Measurements from ENCODE around the gene RNLS. TPM values are rescaled to one million over a fixed set of nuclear protein-coding genes. Genes with fewer than 3 reads are reported as not detected.
"Not testable (repeated sequence)": the region's sequence is repeated elsewhere in the genome, so short reads cannot be mapped to it uniquely, and the experiment has no call there.

RNLS gene
- polyA plus RNA-seq, 2 of the 4 experiments (the other 2 are of a cell fraction): 11.7 to 16.8 TPM

- FAIRE-seq (no peak), ATAC-seq (no peak), DNase-seq (ENCODE audit: low read depth in 1 of 2, low spot score in 1 of 2) (no peak)
- no peak overlapping the region for H3K4me2 ChIP-seq
- no peak overlapping the region for H3K4me3 ChIP-seq
- ChIA-PET POLR2A (no interaction called here), CTCF (no interaction called here)
- WGBS (ENCODE audit: missing lambda C conversion rate): 68% methylated on average over 3 of the region's 3 CpGs
- H3K27ac ChIP-seq: no peak overlapping the region
- no peaks in the 10 kb centered on the region for H3K9me3 ChIP-seq
- no peaks in the 10 kb centered on the region for H3K4me1 ChIP-seq
- TF ChIP-seq CEBPB (IDR thresholded peaks at IDR 0.05) (no peak), POLR2A (IDR thresholded peaks at IDR 0.05; ENCODE audit: low read length) (no peak), ZFP36 (IDR thresholded peaks at IDR 0.05; ENCODE audit: borderline replicate concordance, partially characterized antibody) (no peak), HEYL (CRISPR knock-in tag; IDR thresholded peaks at IDR 0.05) (no peak), TP53 (CRISPR knock-in tag; IDR thresholded peaks at IDR 0.05) (no peak), MAZ (IDR thresholded peaks at IDR 0.05; ENCODE audit: borderline replicate concordance, low read depth, low read length) (no peak), KDM1A (IDR thresholded peaks at IDR 0.05; ENCODE audit: low read depth) (no peak), ESRRA (IDR thresholded peaks at IDR 0.05; ENCODE audit: borderline replicate concordance, low read length) (no peak), BHLHE40 (IDR thresholded peaks at IDR 0.05; ENCODE audit: low read depth, low read length) (no peak), EHMT2 (IDR thresholded peaks at IDR 0.05; ENCODE audit: low read depth) (no peak), SREBF2 (IDR thresholded peaks at IDR 0.05) (no peak), HOXB13 (CRISPR knock-in tag; IDR thresholded peaks at IDR 0.05; ENCODE audit: low read depth) (no peak), FOSB (CRISPR knock-in tag; IDR thresholded peaks at IDR 0.05) (no peak), TFCP2L1 (CRISPR knock-in tag; IDR thresholded peaks at IDR 0.05) (no peak), NPAS2 (CRISPR knock-in tag; IDR thresholded peaks at IDR 0.05; ENCODE audit: borderline replicate concordance) (no peak), RAD21 (conservative IDR thresholded peaks at IDR 0.05 in 1 of 2, IDR thresholded peaks at IDR 0.05 in 1 of 2) (no peak), ELK1 (IDR thresholded peaks at IDR 0.05; ENCODE audit: low read depth, low read length) (no peak), RFX5 (IDR thresholded peaks at IDR 0.05) (no peak), MAFK (IDR thresholded peaks at IDR 0.05; ENCODE audit: partially characterized antibody) (no peak)
- TF ChIP-seq, protein P1, sequence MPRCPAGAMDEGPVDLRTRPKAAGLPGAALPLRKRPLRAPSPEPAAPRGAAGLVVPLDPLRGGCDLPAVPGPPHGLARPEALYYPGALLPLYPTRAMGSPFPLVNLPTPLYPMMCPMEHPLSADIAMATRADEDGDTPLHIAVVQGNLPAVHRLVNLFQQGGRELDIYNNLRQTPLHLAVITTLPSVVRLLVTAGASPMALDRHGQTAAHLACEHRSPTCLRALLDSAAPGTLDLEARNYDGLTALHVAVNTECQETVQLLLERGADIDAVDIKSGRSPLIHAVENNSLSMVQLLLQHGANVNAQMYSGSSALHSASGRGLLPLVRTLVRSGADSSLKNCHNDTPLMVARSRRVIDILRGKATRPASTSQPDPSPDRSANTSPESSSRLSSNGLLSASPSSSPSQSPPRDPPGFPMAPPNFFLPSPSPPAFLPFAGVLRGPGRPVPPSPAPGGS (IDR thresholded peaks at IDR 0.05): no peak
Measured at GRCh38 chr10:88309365-88309764, 273.8 kb downstream of the RNLS start.

GRCh38 chr10:88308361-88308760 is 274.8 kb downstream of the RNLS start:
- ATAC-seq; H3K4me3 ChIP-seq; H3K27ac ChIP-seq; FAIRE-seq; H3K9me3 ChIP-seq; H3K4me1 ChIP-seq; H3K4me2 ChIP-seq; DNase-seq (ENCODE audit: low read depth in 1 of 2, low spot score in 1 of 2); POLR2A ChIA-PET; CTCF ChIA-PET: not testable (repeated sequence)
- 68% methylated on average over 2 of the region's 2 CpGs for WGBS (ENCODE audit: missing lambda C conversion rate)

DNA sequence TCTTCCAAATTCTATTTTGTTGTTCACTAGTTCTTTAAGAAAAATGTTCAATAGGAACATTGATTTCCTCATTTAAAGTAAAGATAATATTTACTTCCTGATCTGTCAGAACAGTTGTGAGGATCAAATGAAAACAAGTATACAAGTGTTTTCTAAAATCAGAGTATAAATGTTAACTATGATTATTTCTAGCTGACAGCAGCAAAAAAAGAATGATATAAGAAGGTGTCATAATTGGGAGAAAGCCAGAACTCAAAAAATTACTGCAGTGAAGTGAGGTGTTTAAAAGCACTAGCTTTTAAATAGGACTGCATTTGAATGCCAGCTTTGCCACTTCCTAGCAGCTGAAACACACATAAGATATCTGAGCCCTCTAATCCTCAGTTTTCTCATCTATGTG is 283.3 kb downstream of the RNLS start:
- H3K4me3 ChIP-seq: no peak overlapping the region
- H3K27ac ChIP-seq: no peak overlapping the region
- ATAC-seq: no peak
- H3K4me2 ChIP-seq: no peak overlapping the region
- ChIA-PET CTCF (interaction anchor here (0.5 kb wide), 1 partner anchor 447 kb away, joined by 3 read pairs; no protein-coding TSS in a partner anchor), POLR2A (no interaction called here)
- H3K4me1 ChIP-seq: peaks cover under 1% of the 10 kb centered on the region; the same call in 2 of the 3 replicates
- no peak for FAIRE-seq
- no peaks in the 10 kb centered on the region for H3K9me3 ChIP-seq
- DNase-seq (ENCODE audit: low read depth in 1 of 2, low spot score in 1 of 2): no peak
- peak; percentile 59 for TF ChIP-seq MAFK (IDR thresholded peaks at IDR 0.05; ENCODE audit: partially characterized antibody)
- TF ChIP-seq REST (IDR thresholded peaks at IDR 0.05): no peak
